Activated CD4-positive, alpha-beta T cell treated with anti-CD3 and anti-CD28 coated beads, Interleukin-2, amount 10 ng/mL, durations not matched to agents 7 days and 5 days (primary cell): ENCODE data around the gene TMEM156. TPM values are rescaled to one million over a fixed set of nuclear protein-coding genes. Genes with fewer than 3 reads are reported as not detected.
A peak's percentile ranks its signal among the peaks of the same experiment; 100 is the strongest.

Source experiments
- CTCF ChIA-PET: fragments of 350-600 bp; sonication (Branson Sonifier 250); formaldehyde crosslinking; loops from one replicate; lab custom pipeline; 2021; ENCODE audit warnings: antibody characterized with exemption; lab: Charles Lee
- POLR2A ChIA-PET: fragments of 350-600 bp; sonication (Branson Sonifier 250); formaldehyde crosslinking; loops from one replicate; lab custom pipeline; 2021; ENCODE audit warnings: antibody characterized with exemption; lab: Charles Lee
- DNase-seq: peaks from one replicate; pipeline ENCODE4 v3.0.0-alpha.2; 2020
- H3K27ac Mint-ChIP-seq: one replicate; pipeline ENCODE4 v1.8.0; 2021; ENCODE audit warnings: mild to moderate bottlenecking, moderate library complexity, mixed read lengths
- H3K27me3 Mint-ChIP-seq: one replicate; pipeline ENCODE4 v1.8.0; 2021; ENCODE audit warnings: mixed read lengths
- H3K36me3 Mint-ChIP-seq: one replicate; pipeline ENCODE4 v1.8.0; 2021; ENCODE audit warnings: low read depth, mixed read lengths
- H3K4me1 Mint-ChIP-seq: one replicate; pipeline ENCODE4 v1.8.0; 2021; ENCODE audit warnings: mixed read lengths
- H3K4me3 Mint-ChIP-seq: one replicate; pipeline ENCODE4 v1.8.0; 2021; ENCODE audit warnings: mild to moderate bottlenecking, moderate library complexity, mixed read lengths
- H3K9me3 Mint-ChIP-seq: one replicate; pipeline ENCODE4 v1.8.0; 2021; ENCODE audit warnings: mixed read lengths
- total RNA-seq, 2 experiments: library from RNA; stranded (reverse); gene quantifications; one replicate each; pipeline ENCODE4 v1.2.3, GENCODE V29; 2021

Gene TMEM156
- total RNA-seq, result 10 to 100 TPM; 19.5 to 19.6 TPM

- CTCF ChIA-PET, result interaction anchor here (1.2 kb wide), 1 partner anchor 11 kb away, joined by 3 read pairs; no protein-coding TSS in a partner anchor
- no peaks in the 10 kb centered on the region for H3K9me3 Mint-ChIP-seq
- peaks cover 5% of the 10 kb centered on the region for H3K36me3 Mint-ChIP-seq
- H3K27ac Mint-ChIP-seq, result peak within 1 kb of the TSS; percentile 95
- DNase-seq, result peak; percentile 52
- peaks cover 42% of the 10 kb centered on the region for H3K4me1 Mint-ChIP-seq
- peak within 1 kb of the TSS; percentile 75 for H3K4me3 Mint-ChIP-seq
- no peaks in the 10 kb centered on the region for H3K27me3 Mint-ChIP-seq
- POLR2A ChIA-PET, result interaction anchor here (1.0 kb wide), 1 partner anchor 12 kb away, joined by 3 read pairs; no protein-coding TSS in a partner anchor
These were observed at the start of gene TMEM156 for GRCh38 chr4:39032218-39033085. Gene TMEM156, minus strand, starts transcription at chr4:39032409. Its CDS starts 96 bp downstream, at chr4:39032313.

GRCh38 chr4:39078829-39079228, 46.6 kb upstream of the TMEM156 start:
- H3K27ac Mint-ChIP-seq, result no peak overlapping the region
- POLR2A ChIA-PET, result no interaction called here

GRCh38 chr4:39068907-39069306, 36.7 kb upstream of the TMEM156 start:
- Mint-ChIP-seq H3K4me1 (no peaks in the 10 kb centered on the region), H3K36me3 (peaks cover 9% of the 10 kb centered on the region), H3K4me3 (no peak overlapping the region), H3K27ac (no peak overlapping the region), H3K27me3 (no peaks in the 10 kb centered on the region), H3K9me3 (peaks cover 2% of the 10 kb centered on the region)
- no peak for DNase-seq
- ChIA-PET POLR2A (no interaction called here), CTCF (no interaction called here)

More at GRCh38 chr4:39078829-39079228, 46.6 kb upstream of the TMEM156 start:
- DNase-seq, result no peak
- Mint-ChIP-seq H3K27me3 (no peaks in the 10 kb centered on the region), H3K36me3 (peaks cover 55% of the 10 kb centered on the region), H3K9me3 (peaks cover 3% of the 10 kb centered on the region), H3K4me1 (no peaks in the 10 kb centered on the region), H3K4me3 (no peak overlapping the region)
- CTCF ChIA-PET, result interaction anchor here (0.5 kb wide), 1 partner anchor 1210 kb away, joined by 6 read pairs; no protein-coding TSS in a partner anchor

GRCh38 chr4:39067451-39067850, 35.2 kb upstream of the TMEM156 start:
- no peak overlapping the region for H3K27ac Mint-ChIP-seq
- no peak for DNase-seq
- POLR2A ChIA-PET, result no interaction called here
- H3K4me3 Mint-ChIP-seq, result no peak overlapping the region
- H3K9me3 Mint-ChIP-seq, result peaks cover 2% of the 10 kb centered on the region
- H3K4me1 Mint-ChIP-seq, result peaks cover 2% of the 10 kb centered on the region
- H3K36me3 Mint-ChIP-seq, result peaks cover 10% of the 10 kb centered on the region
- CTCF ChIA-PET, result interaction anchor here (0.6 kb wide), 2 partner anchors 71 to 98 kb away, joined by 3 read pairs; no protein-coding TSS in a partner anchor
- H3K27me3 Mint-ChIP-seq, result no peaks in the 10 kb centered on the region

GRCh38 chr4:39067031-39067430, 34.8 kb upstream of the TMEM156 start:
- peaks cover 11% of the 10 kb centered on the region for H3K36me3 Mint-ChIP-seq
- no peaks in the 10 kb centered on the region for H3K27me3 Mint-ChIP-seq
- no peak overlapping the region for H3K4me3 Mint-ChIP-seq
- peaks cover 4% of the 10 kb centered on the region for H3K4me1 Mint-ChIP-seq
- H3K27ac Mint-ChIP-seq, result no peak overlapping the region
- H3K9me3 Mint-ChIP-seq, result peaks cover 2% of the 10 kb centered on the region
- POLR2A ChIA-PET, result no interaction called here
- CTCF ChIA-PET, result interaction anchor here (0.6 kb wide), 2 partner anchors 71 to 99 kb away, joined by 3 read pairs; no protein-coding TSS in a partner anchor
- DNase-seq, result no peak

- Mint-ChIP-seq H3K27ac (no peak overlapping the region), H3K4me3 (no peak overlapping the region), H3K9me3 (peaks cover 2% of the 10 kb centered on the region), H3K27me3 (no peaks in the 10 kb centered on the region), H3K36me3 (peaks cover 11% of the 10 kb centered on the region), H3K4me1 (peaks cover 4% of the 10 kb centered on the region)
- no peak for DNase-seq
- ChIA-PET POLR2A (no interaction called here), CTCF (no interaction called here)
These were observed 34.2 kb upstream of the TMEM156 start for GRCh38 chr4:39066371-39066770.

GRCh38 chr4:39063430-39063829, 31.2 kb upstream of the TMEM156 start:
- Mint-ChIP-seq H3K4me3 (no peak overlapping the region), H3K9me3 (no peaks in the 10 kb centered on the region), H3K27me3 (no peaks in the 10 kb centered on the region), H3K27ac (no peak overlapping the region), H3K4me1 (peaks cover 4% of the 10 kb centered on the region), H3K36me3 (peaks cover 8% of the 10 kb centered on the region)
- no peak for DNase-seq
- POLR2A ChIA-PET, result no interaction called here
- CTCF ChIA-PET, result interaction anchor here (0.6 kb wide), 1 partner anchor 53 kb away, joined by 3 read pairs; no protein-coding TSS in a partner anchor

- Mint-ChIP-seq H3K9me3 (no peaks in the 10 kb centered on the region), H3K4me1 (peaks cover 4% of the 10 kb centered on the region), H3K27me3 (no peaks in the 10 kb centered on the region), H3K4me3 (no peak overlapping the region), H3K36me3 (peaks cover 5% of the 10 kb centered on the region), H3K27ac (no peak overlapping the region)
- ChIA-PET POLR2A (no interaction called here), CTCF (no interaction called here)
- DNase-seq, result no peak
These were observed 30.5 kb upstream of the TMEM156 start for GRCh38 chr4:39062770-39063097.

- H3K9me3 Mint-ChIP-seq, result no peaks in the 10 kb centered on the region
- H3K36me3 Mint-ChIP-seq, result peaks cover 5% of the 10 kb centered on the region
- ChIA-PET POLR2A (no interaction called here), CTCF (no interaction called here)
- no peak within 1 kb of the TSS for H3K27ac Mint-ChIP-seq
- peaks cover 4% of the 10 kb centered on the region for H3K4me1 Mint-ChIP-seq
- no peak within 1 kb of the TSS for H3K4me3 Mint-ChIP-seq
- no peaks in the 10 kb centered on the region for H3K27me3 Mint-ChIP-seq
- DNase-seq, result no peak
These were observed 30.0 kb upstream of the TMEM156 start, which contains the start of gene KLHL5 for GRCh38 chr4:39062094-39062769. Gene KLHL5, plus strand, starts transcription at chr4:39062232. Its CDS starts 421 bp downstream, at chr4:39062653.

GRCh38 chr4:39061457-39061856, 29.2 kb upstream of the TMEM156 start:
- CTCF ChIA-PET, result no interaction called here
- H3K27me3 Mint-ChIP-seq, result no peaks in the 10 kb centered on the region
- no peak overlapping the region for H3K4me3 Mint-ChIP-seq
- H3K36me3 Mint-ChIP-seq, result peaks cover 6% of the 10 kb centered on the region
- POLR2A ChIA-PET, result no interaction called here
- no peak for DNase-seq
- H3K27ac Mint-ChIP-seq, result no peak overlapping the region
- H3K4me1 Mint-ChIP-seq, result peaks cover 9% of the 10 kb centered on the region
- no peaks in the 10 kb centered on the region for H3K9me3 Mint-ChIP-seq

- CTCF ChIA-PET, result no interaction called here
- no peaks in the 10 kb centered on the region for H3K27me3 Mint-ChIP-seq
- H3K4me1 Mint-ChIP-seq, result peaks cover 17% of the 10 kb centered on the region
- H3K36me3 Mint-ChIP-seq, result peaks cover 7% of the 10 kb centered on the region
- no peak overlapping the region for H3K27ac Mint-ChIP-seq
- POLR2A ChIA-PET, result no interaction called here
- DNase-seq, result no peak
- no peaks in the 10 kb centered on the region for H3K9me3 Mint-ChIP-seq
- H3K4me3 Mint-ChIP-seq, result no peak overlapping the region
These were observed 23.8 kb upstream of the TMEM156 start for GRCh38 chr4:39056023-39056422.

- peaks cover 25% of the 10 kb centered on the region for H3K4me1 Mint-ChIP-seq
- ChIA-PET POLR2A (interaction anchor here (0.9 kb wide), 1 partner anchor 24 kb away, joined by 4 read pairs; no protein-coding TSS in a partner anchor), CTCF (interaction anchor here (0.8 to 1.7 kb wide), 3 partner anchors 12 to 26 kb away, joined by 3 to 4 read pairs (median 3); no protein-coding TSS in a partner anchor)
- no peak overlapping the region for H3K4me3 Mint-ChIP-seq
- no peak for DNase-seq
- H3K27ac Mint-ChIP-seq, result no peak overlapping the region
- no peaks in the 10 kb centered on the region for H3K9me3 Mint-ChIP-seq
- no peaks in the 10 kb centered on the region for H3K27me3 Mint-ChIP-seq
- peaks cover 8% of the 10 kb centered on the region for H3K36me3 Mint-ChIP-seq
These were observed 22.3 kb upstream of the TMEM156 start for GRCh38 chr4:39054497-39054896.
